NCI-H2107 (cell line): ENCODE data around the gene RFWD3.
A peak's percentile ranks its signal among the peaks of the same experiment; 100 is the strongest.
"Not testable (repeated sequence)": the region's sequence is repeated elsewhere in the genome, so short reads cannot be mapped to it uniquely, and the experiment has no call there.

ENCODE experiments used
- DNase-seq: peaks from one replicate; lab custom pipeline; 2025; lab: John Stamatoyannopoulos, UW

Gene RFWD3

GRCh38 chr16:74667255-74667700, 601 bp upstream of the RFWD3 start:
- DNase-seq = peak; percentile 2

GRCh38 chr16:74666010-74666421, 661 bp downstream of the RFWD3 start:
- no peak for DNase-seq

GRCh38 chr16:74661064-74661463, 5.6 kb downstream of the RFWD3 start:
- no peak for DNase-seq

- DNase-seq = no peak
Observed at GRCh38 chr16:74660383-74660782, 6.3 kb downstream of the RFWD3 start.

- no peak for DNase-seq
Observed at GRCh38 chr16:74659041-74659440, 7.6 kb downstream of the RFWD3 start.

GRCh38 chr16:74657870-74658642, 8.6 kb downstream of the RFWD3 start:
- DNase-seq = no peak

- no peak for DNase-seq
Observed at GRCh38 chr16:74654536-74655050, 12.1 kb downstream of the RFWD3 start.

GRCh38 chr16:74652883-74653282, 13.8 kb downstream of the RFWD3 start:
- not testable (repeated sequence) for DNase-seq

- no peak for DNase-seq
Observed at GRCh38 chr16:74652249-74652648, 14.4 kb downstream of the RFWD3 start.

- DNase-seq = no peak
Observed at GRCh38 chr16:74651841-74652240, 14.8 kb downstream of the RFWD3 start.

- no peak for DNase-seq
Observed at GRCh38 chr16:74650966-74651567, 15.6 kb downstream of the RFWD3 start.

GRCh38 chr16:74649839-74650504, 16.7 kb downstream of the RFWD3 start:
- DNase-seq = no peak

GRCh38 chr16:74641969-74642368, 24.7 kb downstream of the RFWD3 start:
- DNase-seq = no peak

- DNase-seq = no peak
Observed at GRCh38 chr16:74637742-74638453, 28.8 kb downstream of the RFWD3 start.

GRCh38 chr16:74635303-74635702, 31.4 kb downstream of the RFWD3 start:
- DNase-seq = no peak

GRCh38 chr16:74633686-74634085, 33.0 kb downstream of the RFWD3 start:
- no peak for DNase-seq

- no peak for DNase-seq
Observed at GRCh38 chr16:74627506-74628220, 39.0 kb downstream of the RFWD3 start.

GRCh38 chr16:74626741-74627416, 39.8 kb downstream of the RFWD3 start:
- DNase-seq = no peak

GRCh38 chr16:74625500-74626350, 41.0 kb downstream of the RFWD3 start:
- DNase-seq = no peak

GRCh38 chr16:74623839-74624235, 42.8 kb downstream of the RFWD3 start:
- DNase-seq = no peak
